Thyroid gland (tissue), 4 donors: ENCODE results near the gene RFTN1.

Source experiments
- CTCF ChIP-seq, 6 experiments: fragments of 200-600 bp in 3 of 6; fragments of 450-650 bp in 3 of 6; sonication (generic) in 3 of 6; IDR thresholded peaks; one replicate each; pipeline ENCODE4 v1.5.1; 2016 to 2019; ENCODE audit warnings: antibody characterized with exemption in 6 of 6, mild to moderate bottlenecking in 2 of 6, inconsistent platforms in 1 of 6, moderate library complexity in 1 of 6
- POLR2A ChIP-seq, 2 donors: fragments of 450-650 bp; IDR thresholded peaks; one replicate each; pipeline ENCODE4 v1.6.1; 2017; ENCODE audit warnings: antibody characterized with exemption in 2 of 2, mild to moderate bottlenecking in 2 of 2, moderate library complexity in 1 of 2

GRCh38 chr3:16496408-16497222 is 16.9 kb downstream of the RFTN1 start:
- TF ChIP-seq POLR2A (IDR thresholded peaks at IDR 0.05) = no peak
- no peak for TF ChIP-seq CTCF (IDR thresholded peaks at IDR 0.05)
